IPS-18c (cell line): Measurements from ENCODE around the gene TBC1D16.

Source experiments
- H3K4me3 ChIP-seq: 2 replicates; pipeline ENCODE4 v1.7.0; 2013; ENCODE audit warnings: low read depth, mild to moderate bottlenecking, low read length, moderate library complexity; ENCODE audit not compliant: insufficient read depth
- H3K9me3 ChIP-seq: one replicate; pipeline ENCODE4 v1.6.1; 2013; ENCODE audit warnings: mild to moderate bottlenecking, low read length, moderate library complexity; ENCODE audit not compliant: control insufficient read depth, insufficient read depth

Gene TBC1D16

GRCh38 chr17:79955691-79956440, 79.8 kb downstream of the TBC1D16 start:
- H3K9me3 ChIP-seq: no peaks in the 10 kb centered on the region
- H3K4me3 ChIP-seq: no peak overlapping the region

- no peak overlapping the region for H3K4me3 ChIP-seq
- H3K9me3 ChIP-seq: no peaks in the 10 kb centered on the region
Observed at GRCh38 chr17:79955167-79955549, 80.5 kb downstream of the TBC1D16 start.

GRCh38 chr17:79954281-79955166, 81.1 kb downstream of the TBC1D16 start:
- no peak overlapping the region for H3K4me3 ChIP-seq
- no peaks in the 10 kb centered on the region for H3K9me3 ChIP-seq

GRCh38 chr17:79953335-79953734, 82.3 kb downstream of the TBC1D16 start:
- H3K4me3 ChIP-seq: no peak overlapping the region
- H3K9me3 ChIP-seq: no peaks in the 10 kb centered on the region

- no peak overlapping the region for H3K4me3 ChIP-seq
- H3K9me3 ChIP-seq: no peaks in the 10 kb centered on the region
Observed at GRCh38 chr17:79952901-79953300, 82.8 kb downstream of the TBC1D16 start.

- H3K4me3 ChIP-seq: no peak overlapping the region
Observed at GRCh38 chr17:79952265-79952877, 83.3 kb downstream of the TBC1D16 start.

GRCh38 chr17:79951361-79952264, 84.1 kb downstream of the TBC1D16 start:
- H3K4me3 ChIP-seq: no peak overlapping the region
- no peaks in the 10 kb centered on the region for H3K9me3 ChIP-seq

More at GRCh38 chr17:79952265-79952877, 83.3 kb downstream of the TBC1D16 start:
- no peaks in the 10 kb centered on the region for H3K9me3 ChIP-seq

GRCh38 chr17:79950751-79951150, 84.9 kb downstream of the TBC1D16 start:
- no peaks in the 10 kb centered on the region for H3K9me3 ChIP-seq

GRCh38 chr17:79950306-79950705, 85.4 kb downstream of the TBC1D16 start:
- Histone ChIP-seq H3K4me3 (peak overlapping the region; percentile 15), H3K9me3 (no peaks in the 10 kb centered on the region)

More at GRCh38 chr17:79950751-79951150, 84.9 kb downstream of the TBC1D16 start:
- H3K4me3 ChIP-seq: peak overlapping the region; percentile 15; the same call in 1 of the 2 replicates

- peak overlapping the region; percentile 15; the same call in 1 of the 2 replicates for H3K4me3 ChIP-seq
- H3K9me3 ChIP-seq: no peaks in the 10 kb centered on the region
Observed at GRCh38 chr17:79949656-79950209, 85.9 kb downstream of the TBC1D16 start.

GRCh38 chr17:79948945-79949655, 86.6 kb downstream of the TBC1D16 start:
- no peaks in the 10 kb centered on the region for H3K9me3 ChIP-seq
- peak overlapping the region; percentile 15 for H3K4me3 ChIP-seq

- no peaks in the 10 kb centered on the region for H3K9me3 ChIP-seq
- no peak overlapping the region for H3K4me3 ChIP-seq
Observed at GRCh38 chr17:79948406-79948944, 87.2 kb downstream of the TBC1D16 start.

GRCh38 chr17:79947351-79948031, 88.2 kb downstream of the TBC1D16 start:
- Histone ChIP-seq H3K4me3 (no peak overlapping the region), H3K9me3 (no peaks in the 10 kb centered on the region)

GRCh38 chr17:79946352-79947231, 89.1 kb downstream of the TBC1D16 start:
- Histone ChIP-seq H3K9me3 (no peaks in the 10 kb centered on the region), H3K4me3 (no peak overlapping the region)
